ENCODE results near the gene PRSS16. TPM values are rescaled to one million over a fixed set of nuclear protein-coding genes. Genes with fewer than 3 reads are reported as not detected.

The PRSS16 gene
- total RNA-seq, 2 donors from 2014 or later = 12.5 to 14.1 TPM

- Histone ChIP-seq H3K4me3 (ENCODE audit: low read length) (peak overlapping the region; percentile 91), H3K9me3 (ENCODE audit: control insufficient read depth, low read length) (no peaks in the 10 kb centered on the region), H3K4me1 (ENCODE audit: control insufficient read depth, insufficient read depth, low read length) (no peaks in the 10 kb centered on the region), H3K9ac (ENCODE audit: extremely low read depth, low read length, poor library complexity, severe bottlenecking) (peak overlapping the region; percentile 65), H3K27ac (ENCODE audit: low read depth, low read length) (no peak overlapping the region), H3K36me3 (ENCODE audit: control insufficient read depth, insufficient read depth, low read length) (no peaks in the 10 kb centered on the region), H3K27me3 (ENCODE audit: control insufficient read depth, insufficient read depth, low read length, poor library complexity, severe bottlenecking) (peaks cover 36% of the 10 kb centered on the region)
- WGBS, 2 experiments (ENCODE audit: insufficient coverage in 1 of 2, insufficient read length in 1 of 2) = 0 to 3% methylated on average over 6 to 32 of the region's 32 CpGs
- Mint-ChIP-seq H3K36me3 (ENCODE audit: low read depth) (peaks cover 10% of the 10 kb centered on the region), H3K4me1 (no peaks in the 10 kb centered on the region), H3K9me3 (no peaks in the 10 kb centered on the region), H3K27ac (peak overlapping the region; percentile 96), H3K27me3 (ENCODE audit: insufficient read depth) (peaks cover 4% of the 10 kb centered on the region), H3K4me3 (peak overlapping the region; percentile 91)
- no peak for TF ChIP-seq CTCF (conservative IDR thresholded peaks at IDR 0.05)
- peak; percentile 99 for DNase-seq
These were observed 3.7 kb downstream of the PRSS16 start for GRCh38 chr6:27251112-27251605.

DNA sequence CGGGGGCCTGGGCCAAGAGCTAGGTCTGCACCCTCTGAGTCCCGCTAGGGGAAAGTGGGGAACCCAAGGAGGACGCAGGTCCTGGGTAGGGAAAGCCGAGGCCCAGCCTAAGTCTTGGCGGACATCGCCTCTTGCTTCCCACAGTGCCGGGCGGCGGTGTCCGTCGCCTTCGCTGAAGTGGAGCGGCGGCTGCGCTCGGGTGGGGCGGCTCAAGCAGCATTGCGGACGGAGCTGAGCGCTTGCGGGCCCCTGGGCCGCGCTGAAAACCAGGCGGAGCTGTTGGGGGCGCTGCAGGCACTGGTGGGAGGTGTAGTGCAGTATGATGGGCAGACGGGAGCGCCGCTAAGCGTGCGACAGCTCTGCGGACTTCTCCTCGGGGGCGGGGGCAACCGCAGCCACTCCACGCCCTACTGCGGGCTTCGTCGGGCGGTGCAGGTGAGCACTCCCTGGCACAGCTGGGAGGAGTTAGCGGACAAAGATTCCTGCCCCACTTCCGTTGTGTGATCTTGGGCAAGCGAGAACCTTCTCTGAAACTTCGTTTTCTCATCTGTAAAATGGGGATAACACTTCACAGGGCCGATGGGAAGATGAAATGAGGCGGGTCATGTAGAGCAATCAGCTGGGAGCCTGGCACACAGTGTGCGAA, 4.2 kb downstream of the PRSS16 start:
- DNase-seq = peak; percentile 98
- Histone ChIP-seq H3K9me3 (ENCODE audit: control insufficient read depth, low read length) (no peaks in the 10 kb centered on the region), H3K9ac (ENCODE audit: extremely low read depth, low read length, poor library complexity, severe bottlenecking) (no peak overlapping the region), H3K4me3 (ENCODE audit: low read length) (peak overlapping the region; percentile 91), H3K27ac (ENCODE audit: low read depth, low read length) (no peak overlapping the region), H3K36me3 (ENCODE audit: control insufficient read depth, insufficient read depth, low read length) (no peaks in the 10 kb centered on the region), H3K4me1 (ENCODE audit: control insufficient read depth, insufficient read depth, low read length) (no peaks in the 10 kb centered on the region), H3K27me3 (ENCODE audit: control insufficient read depth, insufficient read depth, low read length, poor library complexity, severe bottlenecking) (peaks cover 31% of the 10 kb centered on the region)
- peaks cover 10% of the 10 kb centered on the region for H3K36me3 Mint-ChIP-seq (ENCODE audit: low read depth)
- H3K9me3 Mint-ChIP-seq = no peaks in the 10 kb centered on the region
- H3K4me3 Mint-ChIP-seq = peak overlapping the region; percentile 91
- H3K27me3 Mint-ChIP-seq (ENCODE audit: insufficient read depth) = peaks cover 4% of the 10 kb centered on the region
- no peaks in the 10 kb centered on the region for H3K4me1 Mint-ChIP-seq
- peak; percentile 78 for TF ChIP-seq CTCF (conservative IDR thresholded peaks at IDR 0.05)
- peak overlapping the region; percentile 96 for H3K27ac Mint-ChIP-seq
- WGBS, 2 experiments (ENCODE audit: insufficient coverage in 1 of 2, insufficient read length in 1 of 2) = 3 to 7% methylated on average over 25 to 46 of the region's 46 CpGs

- Mint-ChIP-seq H3K27me3 (ENCODE audit: insufficient read depth) (peaks cover 4% of the 10 kb centered on the region), H3K36me3 (ENCODE audit: low read depth) (peaks cover 10% of the 10 kb centered on the region), H3K9me3 (no peaks in the 10 kb centered on the region), H3K4me3 (no peak overlapping the region), H3K4me1 (no peaks in the 10 kb centered on the region), H3K27ac (no peak overlapping the region)
- Histone ChIP-seq H3K9me3 (ENCODE audit: control insufficient read depth, low read length) (no peaks in the 10 kb centered on the region), H3K9ac (ENCODE audit: extremely low read depth, low read length, poor library complexity, severe bottlenecking) (no peak overlapping the region), H3K27me3 (ENCODE audit: control insufficient read depth, insufficient read depth, low read length, poor library complexity, severe bottlenecking) (peaks cover 9% of the 10 kb centered on the region), H3K4me1 (ENCODE audit: control insufficient read depth, insufficient read depth, low read length) (no peaks in the 10 kb centered on the region), H3K4me3 (ENCODE audit: low read length) (no peak overlapping the region), H3K27ac (ENCODE audit: low read depth, low read length) (no peak overlapping the region), H3K36me3 (ENCODE audit: control insufficient read depth, insufficient read depth, low read length) (no peaks in the 10 kb centered on the region)
- no peak for DNase-seq
- TF ChIP-seq CTCF (conservative IDR thresholded peaks at IDR 0.05) = no peak
- 90% methylated on average over 3 of the region's 3 CpGs; no CpG with 5 or more reads in 1 of the 2 experiments for WGBS, 2 experiments (ENCODE audit: insufficient coverage in 1 of 2, insufficient read length in 1 of 2)
These were observed 7.1 kb downstream of the PRSS16 start for GRCh38 chr6:27254566-27254965.

Data from endodermal cell (in vitro differentiated cells).